Parathyroid adenoma (tissue), 2 donors: ENCODE data around the gene XYLT1.

Source experiments
- H2AFZ ChIP-seq: fragments of 300-600 bp; sonication (generic); one replicate; pipeline ENCODE4 v1.7.0; 2017; ENCODE audit warnings: antibody characterized with exemption, mild to moderate bottlenecking
- H3K27ac ChIP-seq: fragments of 300-600 bp; sonication (generic); one replicate; pipeline ENCODE4 v1.7.0; 2017
- H3K27me3 ChIP-seq: fragments of 300-600 bp; sonication (generic); one replicate; pipeline ENCODE4 v1.7.0; 2017; ENCODE audit warnings: low read length; ENCODE audit not compliant: control insufficient read depth, insufficient read depth
- H3K36me3 ChIP-seq: fragments of 300-600 bp; sonication (generic); one replicate; pipeline ENCODE4 v1.7.0; 2017; ENCODE audit warnings: low read length; ENCODE audit not compliant: control insufficient read depth, insufficient read depth
- H3K4me1 ChIP-seq: fragments of 300-600 bp; sonication (generic); one replicate; pipeline ENCODE4 v1.7.0; 2017; ENCODE audit warnings: control low read depth
- H3K4me2 ChIP-seq: fragments of 300-600 bp; sonication (generic); one replicate; pipeline ENCODE4 v1.7.0; 2017; ENCODE audit warnings: low read length
- H3K4me3 ChIP-seq: fragments of 300-600 bp; sonication (generic); one replicate; pipeline ENCODE4 v1.7.0; 2017; ENCODE audit warnings: low read depth, low read length
- H3K79me2 ChIP-seq: fragments of 300-600 bp; sonication (generic); one replicate; pipeline ENCODE4 v1.7.0; 2017; ENCODE audit warnings: control low read depth
- H3K9ac ChIP-seq: fragments of 300-600 bp; sonication (generic); one replicate; pipeline ENCODE4 v1.7.0; 2017; ENCODE audit warnings: mild to moderate bottlenecking
- H3K9me3 ChIP-seq: fragments of 300-600 bp; sonication (generic); one replicate; pipeline ENCODE4 v1.7.0; 2017; ENCODE audit warnings: low read length; ENCODE audit not compliant: control insufficient read depth
- CTCF ChIP-seq: fragments of 300-600 bp; sonication (generic); IDR thresholded peaks from one replicate; pipeline ENCODE4 v1.7.0; 2017; ENCODE audit warnings: antibody characterized with exemption, mild to moderate bottlenecking
- donor health status: primary hyperparathyroidism.

Gene XYLT1

GRCh38 chr16:17515421-17516210 lies 44.9 kb upstream of the XYLT1 start:
- no peaks in the 10 kb centered on the region for H3K79me2 ChIP-seq
- H3K36me3 ChIP-seq: no peaks in the 10 kb centered on the region
- no peak overlapping the region for H3K9ac ChIP-seq
- no peak overlapping the region for H3K27ac ChIP-seq
- H3K27me3 ChIP-seq: no peaks in the 10 kb centered on the region
- H3K4me2 ChIP-seq: no peak overlapping the region
- H3K9me3 ChIP-seq: no peaks in the 10 kb centered on the region
- H3K4me1 ChIP-seq: no peaks in the 10 kb centered on the region
- H2AFZ ChIP-seq: no peak overlapping the region
- H3K4me3 ChIP-seq: no peak overlapping the region
- TF ChIP-seq CTCF: no peak

- H3K9ac ChIP-seq: no peak overlapping the region
- H3K27ac ChIP-seq: no peak overlapping the region
- H3K36me3 ChIP-seq: no peaks in the 10 kb centered on the region
Observed at GRCh38 chr16:17512636-17513220, 42.0 kb upstream of the XYLT1 start.

GRCh38 chr16:17511340-17511739 lies 40.6 kb upstream of the XYLT1 start:
- Histone ChIP-seq H3K9me3 (no peaks in the 10 kb centered on the region), H3K27me3 (no peaks in the 10 kb centered on the region), H2AFZ (no peak overlapping the region), H3K4me3 (no peak overlapping the region), H3K27ac (no peak overlapping the region), H3K4me1 (no peaks in the 10 kb centered on the region), H3K79me2 (no peaks in the 10 kb centered on the region), H3K36me3 (no peaks in the 10 kb centered on the region), H3K4me2 (no peak overlapping the region), H3K9ac (no peak overlapping the region)
- TF ChIP-seq CTCF: no peak

More at GRCh38 chr16:17512636-17513220, 42.0 kb upstream of the XYLT1 start:
- H3K4me2 ChIP-seq: no peak overlapping the region
- H3K79me2 ChIP-seq: no peaks in the 10 kb centered on the region
- H3K9me3 ChIP-seq: no peaks in the 10 kb centered on the region
- no peaks in the 10 kb centered on the region for H3K4me1 ChIP-seq
- no peak overlapping the region for H3K4me3 ChIP-seq
- H2AFZ ChIP-seq: no peak overlapping the region
- no peak for TF ChIP-seq CTCF
- H3K27me3 ChIP-seq: no peaks in the 10 kb centered on the region

- no peak for TF ChIP-seq CTCF
- H3K4me1 ChIP-seq: no peaks in the 10 kb centered on the region
- H3K79me2 ChIP-seq: no peaks in the 10 kb centered on the region
- H3K36me3 ChIP-seq: no peaks in the 10 kb centered on the region
- H3K27ac ChIP-seq: no peak overlapping the region
- H3K4me2 ChIP-seq: no peak overlapping the region
- H3K9me3 ChIP-seq: no peaks in the 10 kb centered on the region
- H3K4me3 ChIP-seq: no peak overlapping the region
- H3K9ac ChIP-seq: no peak overlapping the region
- H3K27me3 ChIP-seq: no peaks in the 10 kb centered on the region
- no peak overlapping the region for H2AFZ ChIP-seq
Observed at GRCh38 chr16:17510567-17510966, 39.8 kb upstream of the XYLT1 start.
